Kidney (tissue), 14 donors: Measurements from ENCODE around the gene CABLES2. TPM values are rescaled to one million over a fixed set of nuclear protein-coding genes. Genes with fewer than 3 reads are reported as not detected.

Experiments used
- DNase-seq, 5 donors: peaks; one replicate each; pipeline ENCODE4 v3.0.0-alpha.2; 2013 to 2020
- FAIRE-seq: peaks from 2 replicates; lab custom pipeline; 2012; peaks lifted over from hg19 to GRCh38; lab: Jason Lieb, UNC
- H3K27ac ChIP-seq, 2 donors: one replicate each; pipeline ENCODE4 v1.7.0; 2013; ENCODE audit warnings: low read depth in 2 of 2, low read length in 2 of 2, inconsistent platforms in 1 of 2
- H3K27me3 ChIP-seq: one replicate; pipeline ENCODE4 v1.7.1; 2013; ENCODE audit warnings: low read length, inconsistent platforms; ENCODE audit not compliant: control insufficient read depth, insufficient read depth
- H3K36me3 ChIP-seq, 3 donors: one replicate each; pipeline versions ENCODE4 v1.7.0 to v1.7.1; 2013; ENCODE audit warnings: low read length in 3 of 3, control low read depth in 1 of 3, inconsistent platforms in 1 of 3; ENCODE audit not compliant: insufficient read depth in 3 of 3, control insufficient read depth in 2 of 3
- H3K4me1 ChIP-seq, 3 donors: one replicate each; pipeline versions ENCODE4 v1.7.0 to v1.7.1; 2013; ENCODE audit warnings: low read length in 3 of 3, inconsistent platforms in 1 of 3, low read depth in 1 of 3; ENCODE audit not compliant: control insufficient read depth in 2 of 3, insufficient read depth in 2 of 3
- H3K4me3 ChIP-seq, 3 donors: one replicate each; pipeline versions ENCODE4 v1.7.0 to v1.8.1; 2013; ENCODE audit warnings: low read length in 3 of 3, control low read depth in 1 of 3, inconsistent platforms in 1 of 3
- H3K9ac ChIP-seq, 3 donors: one replicate each; pipeline versions ENCODE4 v1.7.0 to v1.7.1; 2013; ENCODE audit warnings: low read length in 3 of 3, control low read depth in 1 of 3, inconsistent platforms in 1 of 3
- H3K9me3 ChIP-seq, 3 donors: one replicate each; pipeline versions ENCODE4 v1.7.0 to v1.7.1; 2013; ENCODE audit warnings: low read length in 3 of 3, control low read depth in 1 of 3, inconsistent platforms in 1 of 3; ENCODE audit not compliant: control insufficient read depth in 2 of 3, insufficient read depth in 1 of 3
- intact Hi-C: fragments of 100-400 bp; cut with DNase I; formaldehyde crosslinking; loops from one replicate; pipeline ENCODE4 v1.11.1; 2022
- polyA plus RNA-seq: library from polyadenylated mRNA; stranded (reverse); fragments of 350-450 nt; fragmentation: Illumina TruSeq; extraction: RNeasy Lipid Tissue Mini Kit (QIAGEN cat#74804); gene quantifications from one replicate; pipeline ENCODE4 v1.2.3, GENCODE V29; 2014; ENCODE audit warnings: low read depth, low replicate concordance; ENCODE audit not compliant: insufficient read depth
- total RNA-seq: library from RNA; stranded (reverse); fragmentation: NEBNext Ultra II Directional; extraction: Animal tissue kit (Norgen Biotek cat#: 25700); gene quantifications from one replicate; pipeline ENCODE4 v1.2.1, GENCODE V29; 2021
- TF ChIP-seq, protein P1 (sequence below): IDR thresholded peaks from 3 replicates; pipeline ENCODE4 v1.5.1; 2012; ENCODE audit warnings: mild to moderate bottlenecking, moderate library complexity, borderline replicate concordance; ENCODE audit not compliant: insufficient read depth; ENCODE audit errors: extremely low read depth
- donor health status: control.
- donor health status: control.
- donor health status: control.
- donor health status: control.
- donor health status: control.
- donor health status: DM: yes; HTN: yes; CAD: no.
- donor health status: Normal renal cell carcinoma (clear cell type).

The CABLES2 gene
- total and polyA plus RNA-seq, 2 donors from 2014 or later = 2.0 to 4.5 TPM

- Histone ChIP-seq H3K27ac (no peak overlapping the region), H3K9me3 (no peaks in the 10 kb centered on the region), H3K4me1 (no peaks in the 10 kb centered on the region), H3K27me3 (no peaks in the 10 kb centered on the region), H3K36me3 (no peaks in the 10 kb centered on the region), H3K4me3 (no peak overlapping the region), H3K9ac (no peak overlapping the region)
- FAIRE-seq (no peak), DNase-seq (no peak)
- TF ChIP-seq, protein P1, sequence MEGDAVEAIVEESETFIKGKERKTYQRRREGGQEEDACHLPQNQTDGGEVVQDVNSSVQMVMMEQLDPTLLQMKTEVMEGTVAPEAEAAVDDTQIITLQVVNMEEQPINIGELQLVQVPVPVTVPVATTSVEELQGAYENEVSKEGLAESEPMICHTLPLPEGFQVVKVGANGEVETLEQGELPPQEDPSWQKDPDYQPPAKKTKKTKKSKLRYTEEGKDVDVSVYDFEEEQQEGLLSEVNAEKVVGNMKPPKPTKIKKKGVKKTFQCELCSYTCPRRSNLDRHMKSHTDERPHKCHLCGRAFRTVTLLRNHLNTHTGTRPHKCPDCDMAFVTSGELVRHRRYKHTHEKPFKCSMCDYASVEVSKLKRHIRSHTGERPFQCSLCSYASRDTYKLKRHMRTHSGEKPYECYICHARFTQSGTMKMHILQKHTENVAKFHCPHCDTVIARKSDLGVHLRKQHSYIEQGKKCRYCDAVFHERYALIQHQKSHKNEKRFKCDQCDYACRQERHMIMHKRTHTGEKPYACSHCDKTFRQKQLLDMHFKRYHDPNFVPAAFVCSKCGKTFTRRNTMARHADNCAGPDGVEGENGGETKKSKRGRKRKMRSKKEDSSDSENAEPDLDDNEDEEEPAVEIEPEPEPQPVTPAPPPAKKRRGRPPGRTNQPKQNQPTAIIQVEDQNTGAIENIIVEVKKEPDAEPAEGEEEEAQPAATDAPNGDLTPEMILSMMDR = no peak
- intact Hi-C loops = no loop called here
Measured at GRCh38 chr20:62445553-62446340, 38.7 kb upstream of the CABLES2 start.

GRCh38 chr20:62444286-62444685, 37.2 kb upstream of the CABLES2 start:
- Histone ChIP-seq H3K4me1 (no peaks in the 10 kb centered on the region), H3K27ac (no peak overlapping the region), H3K9ac (no peak overlapping the region), H3K9me3 (no peaks in the 10 kb centered on the region), H3K4me3 (no peak overlapping the region), H3K36me3 (no peaks in the 10 kb centered on the region), H3K27me3 (no peaks in the 10 kb centered on the region)
- intact Hi-C loops = no loop called here
- FAIRE-seq = no peak
- no peak for DNase-seq
- TF ChIP-seq, protein P1 = no peak

DNA sequence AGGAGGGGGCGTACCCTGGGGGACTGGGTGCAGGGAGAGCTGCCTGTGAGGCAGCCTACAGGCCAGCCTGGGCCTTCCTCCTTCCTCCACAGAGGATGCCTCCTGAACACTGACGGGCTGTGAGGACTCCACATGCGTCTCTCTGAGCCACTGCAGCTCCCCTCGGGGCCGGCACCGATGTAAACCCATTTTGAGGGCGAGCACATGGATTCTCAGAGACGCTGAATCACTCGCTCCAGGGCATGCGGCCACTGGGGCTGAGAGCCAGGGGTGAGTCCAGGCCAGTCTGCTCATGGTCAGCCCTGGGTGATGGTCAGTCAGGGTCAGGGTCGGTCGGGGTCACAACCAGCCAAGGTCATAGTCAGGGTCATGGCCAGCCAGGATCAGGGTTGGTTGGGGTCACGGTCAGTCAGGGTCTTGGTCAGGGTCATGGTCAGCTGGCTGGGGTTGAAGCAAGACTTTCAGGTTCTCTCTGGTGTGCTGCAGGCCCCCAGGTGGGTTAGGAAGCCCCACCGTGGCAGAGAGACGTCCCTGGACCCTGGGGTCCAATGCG, 35.0 kb upstream of the CABLES2 start:
- no peak for FAIRE-seq
- intact Hi-C loops = no loop called here

More for the DNA sequence above, 35.0 kb upstream of the CABLES2 start:
- no peaks in the 10 kb centered on the region for H3K27me3 ChIP-seq
- no peak overlapping the region for H3K4me3 ChIP-seq
- H3K36me3 ChIP-seq = no peaks in the 10 kb centered on the region
- H3K4me1 ChIP-seq = no peaks in the 10 kb centered on the region
- no peaks in the 10 kb centered on the region for H3K9me3 ChIP-seq
- no peak for DNase-seq
- no peak overlapping the region for H3K9ac ChIP-seq
- no peak overlapping the region for H3K27ac ChIP-seq
- TF ChIP-seq, protein P1 = no peak
